Liver (tissue), 9 donors: Measurements from ENCODE around the gene PLPP4. TPM values are rescaled to one million over a fixed set of nuclear protein-coding genes. Genes with fewer than 3 reads are reported as not detected.

ENCODE experiments used
- DNase-seq: peaks from one replicate; pipeline ENCODE4 v3.0.0-alpha.2; 2017; ENCODE audit warnings: low spot score
- H3K27ac ChIP-seq, 2 donors: one replicate each; pipeline ENCODE4 v1.7.0; 2013; ENCODE audit warnings: inconsistent platforms in 2 of 2, low read length in 2 of 2, control low read depth in 1 of 2, low read depth in 1 of 2, mild to moderate bottlenecking in 1 of 2
- H3K27me3 ChIP-seq, 4 donors: one replicate each; pipeline versions ENCODE4 v1.6.1 to v1.7.0; 2013; ENCODE audit warnings: low read length in 3 of 4, inconsistent platforms in 1 of 4, mild to moderate bottlenecking in 1 of 4, moderate library complexity in 1 of 4; ENCODE audit not compliant: control insufficient read depth in 4 of 4, insufficient read depth in 4 of 4
- H3K36me3 ChIP-seq, 4 donors: one replicate each; pipeline versions ENCODE4 v1.6.1 to v1.7.0; 2013; ENCODE audit warnings: low read length in 3 of 4, mild to moderate bottlenecking in 3 of 4, low read depth in 1 of 4, moderate library complexity in 1 of 4; ENCODE audit not compliant: control insufficient read depth in 4 of 4, insufficient read depth in 3 of 4
- H3K4me1 ChIP-seq, 4 donors: one replicate each; pipeline versions ENCODE4 v1.6.1 to v1.7.0; 2013; ENCODE audit warnings: low read length in 3 of 4, mild to moderate bottlenecking in 3 of 4, moderate library complexity in 1 of 4; ENCODE audit not compliant: control insufficient read depth in 4 of 4, insufficient read depth in 4 of 4
- H3K4me3 ChIP-seq, 3 donors: one replicate each; pipeline versions ENCODE4 v1.6.1 to v1.7.0; 2013; ENCODE audit warnings: low read length in 3 of 3, control low read depth in 1 of 3, low read depth in 1 of 3, mild to moderate bottlenecking in 1 of 3
- H3K9ac ChIP-seq, 2 donors: one replicate each; pipeline ENCODE4 v1.7.0; 2013; ENCODE audit warnings: low read length in 2 of 2, mild to moderate bottlenecking in 2 of 2, moderate library complexity in 2 of 2, control low read depth in 1 of 2, low read depth in 1 of 2
- H3K9me3 ChIP-seq, 4 donors: one replicate each; pipeline versions ENCODE4 v1.6.1 to v1.7.0; 2013; ENCODE audit warnings: low read length in 3 of 4; ENCODE audit not compliant: control insufficient read depth in 4 of 4
- EGR1 ChIP-seq, 2 donors: IDR thresholded peaks; 2 replicates each; pipeline ENCODE4 v1.6.1; 2016 to 2018; ENCODE audit warnings: antibody characterized with exemption in 2 of 2, low read depth in 2 of 2
- FOXA1 ChIP-seq: IDR thresholded peaks from 2 replicates; pipeline ENCODE4 v1.6.1; 2016; ENCODE audit warnings: antibody characterized with exemption
- FOXA2 ChIP-seq: IDR thresholded peaks from 2 replicates; pipeline ENCODE4 v1.6.1; 2016; ENCODE audit warnings: antibody characterized with exemption
- GABPA ChIP-seq, 2 donors: IDR thresholded peaks in 1 of 2; conservative IDR thresholded peaks in 1 of 2; 2 replicates each; pipeline ENCODE4 v1.6.1; 2016; ENCODE audit warnings: antibody characterized with exemption in 2 of 2, mild to moderate bottlenecking in 1 of 2, moderate library complexity in 1 of 2
- HNF4A ChIP-seq, 2 donors: conservative IDR thresholded peaks; 2 replicates each; pipeline ENCODE4 v1.6.1; 2016; ENCODE audit warnings: antibody characterized with exemption in 2 of 2, mild to moderate bottlenecking in 2 of 2
- HNF4G ChIP-seq: IDR thresholded peaks from 2 replicates; pipeline ENCODE4 v1.6.1; 2016; ENCODE audit warnings: antibody characterized with exemption
- JUND ChIP-seq, 2 donors: IDR thresholded peaks; 2 replicates each; pipeline ENCODE4 v1.6.1; 2016; ENCODE audit warnings: antibody characterized with exemption in 2 of 2
- NR2F2 ChIP-seq: IDR thresholded peaks from 2 replicates; pipeline ENCODE4 v1.6.1; 2016; ENCODE audit warnings: antibody characterized with exemption
- RAD21 ChIP-seq, 2 donors: IDR thresholded peaks; 2 replicates each; pipeline ENCODE4 v1.6.1; 2016; ENCODE audit warnings: antibody characterized with exemption in 2 of 2, mild to moderate bottlenecking in 2 of 2
- RXRA ChIP-seq, 2 donors: IDR thresholded peaks; 2 replicates each; pipeline ENCODE4 v1.6.1; 2017 to 2018; ENCODE audit warnings: antibody characterized with exemption in 2 of 2, mild to moderate bottlenecking in 1 of 2
- SP1 ChIP-seq: IDR thresholded peaks from 2 replicates; pipeline ENCODE4 v1.6.1; 2018; ENCODE audit warnings: antibody characterized with exemption, mild to moderate bottlenecking
- TAF1 ChIP-seq: conservative IDR thresholded peaks from 2 replicates; pipeline ENCODE4 v1.6.1; 2016; ENCODE audit warnings: antibody characterized with exemption, mild to moderate bottlenecking
- YY1 ChIP-seq: IDR thresholded peaks from 2 replicates; pipeline ENCODE4 v1.6.1; 2016; ENCODE audit warnings: antibody characterized with exemption, mild to moderate bottlenecking
- WGBS: extraction: QIAGEN DNeasy Blood & Tissue Kit; methylation state at CpG from one replicate; pipeline ENCODE4 v1.1.7; 2013; 5-methylcytosine and 5-hydroxymethylcytosine counted together
- polyA plus RNA-seq, 2 donors: library from polyadenylated mRNA; stranded (reverse) in 1 of 2; unstranded in 1 of 2; fragments of 200-250 nt in 1 of 2; fragments of >200 nt in 1 of 2; fragmentation: Nextera tagmentation in 1 of 2; extraction: Ambion mirVana in 1 of 2; gene quantifications; one replicate each; pipeline versions ENCODE4 v1.2.1 to v1.2.3, GENCODE V29; 2013 to 2015
- total RNA-seq, 2 donors: library from RNA; depleted of rRNA; stranded (reverse); fragments of >200 nt; gene quantifications; one replicate each; pipeline ENCODE4 v1.2.3, GENCODE V29; 2014
- TF ChIP-seq, protein P1 (sequence below): IDR thresholded peaks from 2 replicates; pipeline ENCODE4 v1.6.1; 2016; ENCODE audit warnings: antibody characterized with exemption, mild to moderate bottlenecking
- TF ChIP-seq, protein P2 (sequence below): IDR thresholded peaks from 2 replicates; pipeline ENCODE4 v1.6.1; 2016; ENCODE audit warnings: antibody characterized with exemption
- TF ChIP-seq, protein P3 (sequence below): IDR thresholded peaks from 2 replicates; pipeline ENCODE4 v1.6.1; 2016; ENCODE audit warnings: antibody characterized with exemption
- TF ChIP-seq, protein P4 (sequence below): fragments of 150-350 bp; IDR thresholded peaks from 2 replicates; pipeline ENCODE4 v1.5.1; 2017; ENCODE audit warnings: improper control_type of control experiment, low read depth, low read length; ENCODE audit not compliant: missing input control
- TF ChIP-seq, protein P5 (sequence below): IDR thresholded peaks from 2 replicates; pipeline ENCODE4 v1.6.1; 2016; ENCODE audit warnings: antibody characterized with exemption
- donor health status: healthy.
- donor health status: healthy.
- donor health status: healthy.
- donor health status: healthy.
- donor health status: healthy.

The PLPP4 gene
- total and polyA plus RNA-seq, 4 donors: 0.14 to 2.8 (median 0.93) TPM

DNA sequence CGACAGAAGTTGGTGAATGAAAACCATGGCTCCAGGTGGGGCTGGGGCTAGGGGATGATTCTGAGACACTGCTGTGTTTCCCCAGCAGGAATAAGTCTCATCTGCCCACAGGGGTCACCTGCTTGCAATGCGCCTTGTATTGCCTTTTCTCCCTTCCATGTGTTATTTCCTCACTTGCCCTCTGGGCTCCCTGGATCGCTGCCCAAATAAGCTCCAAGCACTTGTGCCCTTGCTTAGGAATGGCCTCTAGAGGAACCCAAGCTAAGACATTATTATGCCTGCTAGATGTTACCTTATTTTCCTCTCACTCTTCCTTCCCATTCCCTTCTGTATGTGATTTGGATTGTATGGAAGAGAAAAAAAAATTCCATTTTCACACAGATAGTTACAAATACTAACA lies 24.8 kb upstream of the PLPP4 start (continued):
- TF ChIP-seq, protein P1, sequence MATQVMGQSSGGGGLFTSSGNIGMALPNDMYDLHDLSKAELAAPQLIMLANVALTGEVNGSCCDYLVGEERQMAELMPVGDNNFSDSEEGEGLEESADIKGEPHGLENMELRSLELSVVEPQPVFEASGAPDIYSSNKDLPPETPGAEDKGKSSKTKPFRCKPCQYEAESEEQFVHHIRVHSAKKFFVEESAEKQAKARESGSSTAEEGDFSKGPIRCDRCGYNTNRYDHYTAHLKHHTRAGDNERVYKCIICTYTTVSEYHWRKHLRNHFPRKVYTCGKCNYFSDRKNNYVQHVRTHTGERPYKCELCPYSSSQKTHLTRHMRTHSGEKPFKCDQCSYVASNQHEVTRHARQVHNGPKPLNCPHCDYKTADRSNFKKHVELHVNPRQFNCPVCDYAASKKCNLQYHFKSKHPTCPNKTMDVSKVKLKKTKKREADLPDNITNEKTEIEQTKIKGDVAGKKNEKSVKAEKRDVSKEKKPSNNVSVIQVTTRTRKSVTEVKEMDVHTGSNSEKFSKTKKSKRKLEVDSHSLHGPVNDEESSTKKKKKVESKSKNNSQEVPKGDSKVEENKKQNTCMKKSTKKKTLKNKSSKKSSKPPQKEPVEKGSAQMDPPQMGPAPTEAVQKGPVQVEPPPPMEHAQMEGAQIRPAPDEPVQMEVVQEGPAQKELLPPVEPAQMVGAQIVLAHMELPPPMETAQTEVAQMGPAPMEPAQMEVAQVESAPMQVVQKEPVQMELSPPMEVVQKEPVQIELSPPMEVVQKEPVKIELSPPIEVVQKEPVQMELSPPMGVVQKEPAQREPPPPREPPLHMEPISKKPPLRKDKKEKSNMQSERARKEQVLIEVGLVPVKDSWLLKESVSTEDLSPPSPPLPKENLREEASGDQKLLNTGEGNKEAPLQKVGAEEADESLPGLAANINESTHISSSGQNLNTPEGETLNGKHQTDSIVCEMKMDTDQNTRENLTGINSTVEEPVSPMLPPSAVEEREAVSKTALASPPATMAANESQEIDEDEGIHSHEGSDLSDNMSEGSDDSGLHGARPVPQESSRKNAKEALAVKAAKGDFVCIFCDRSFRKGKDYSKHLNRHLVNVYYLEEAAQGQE: no peak
- no peak for TF ChIP-seq NR2F2

DNA sequence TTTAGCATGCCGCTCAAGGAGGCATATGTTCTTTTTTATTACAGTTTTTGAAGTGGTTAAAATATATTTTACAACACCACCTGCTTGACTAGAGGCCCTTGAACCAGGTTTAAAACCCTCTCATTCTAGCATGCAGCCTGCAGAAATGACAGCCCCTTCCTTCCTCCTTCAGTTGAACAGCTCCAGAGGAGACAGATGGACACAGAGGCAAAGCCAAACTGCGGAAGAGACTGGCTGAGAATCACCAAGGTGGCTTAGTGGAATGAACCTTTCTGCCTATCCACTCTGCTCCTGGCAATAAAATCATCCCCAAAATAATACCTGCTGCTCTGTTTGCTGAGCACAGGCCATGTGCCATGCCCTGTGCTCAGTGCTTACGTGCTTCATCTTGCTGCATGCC lies 23.9 kb upstream of the PLPP4 start:
- Histone ChIP-seq H3K27ac (no peak overlapping the region), H3K4me1 (no peaks in the 10 kb centered on the region), H3K27me3 (peaks cover 0 to 6% (median under 1%) of the 10 kb centered on the region in 4 donors), H3K9me3 (no peaks in the 10 kb centered on the region), H3K4me3 (no peak overlapping the region), H3K9ac (no peak overlapping the region), H3K36me3 (no peaks in the 10 kb centered on the region)
- 70% methylated on average over 3 of the region's 3 CpGs for WGBS
- TF ChIP-seq, protein P2, sequence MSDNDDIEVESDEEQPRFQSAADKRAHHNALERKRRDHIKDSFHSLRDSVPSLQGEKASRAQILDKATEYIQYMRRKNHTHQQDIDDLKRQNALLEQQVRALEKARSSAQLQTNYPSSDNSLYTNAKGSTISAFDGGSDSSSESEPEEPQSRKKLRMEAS: no peak
- TF ChIP-seq, protein P3, sequence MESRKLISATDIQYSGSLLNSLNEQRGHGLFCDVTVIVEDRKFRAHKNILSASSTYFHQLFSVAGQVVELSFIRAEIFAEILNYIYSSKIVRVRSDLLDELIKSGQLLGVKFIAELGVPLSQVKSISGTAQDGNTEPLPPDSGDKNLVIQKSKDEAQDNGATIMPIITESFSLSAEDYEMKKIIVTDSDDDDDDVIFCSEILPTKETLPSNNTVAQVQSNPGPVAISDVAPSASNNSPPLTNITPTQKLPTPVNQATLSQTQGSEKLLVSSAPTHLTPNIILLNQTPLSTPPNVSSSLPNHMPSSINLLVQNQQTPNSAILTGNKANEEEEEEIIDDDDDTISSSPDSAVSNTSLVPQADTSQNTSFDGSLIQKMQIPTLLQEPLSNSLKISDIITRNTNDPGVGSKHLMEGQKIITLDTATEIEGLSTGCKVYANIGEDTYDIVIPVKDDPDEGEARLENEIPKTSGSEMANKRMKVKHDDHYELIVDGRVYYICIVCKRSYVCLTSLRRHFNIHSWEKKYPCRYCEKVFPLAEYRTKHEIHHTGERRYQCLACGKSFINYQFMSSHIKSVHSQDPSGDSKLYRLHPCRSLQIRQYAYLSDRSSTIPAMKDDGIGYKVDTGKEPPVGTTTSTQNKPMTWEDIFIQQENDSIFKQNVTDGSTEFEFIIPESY: no peak
- TF ChIP-seq, protein P4, sequence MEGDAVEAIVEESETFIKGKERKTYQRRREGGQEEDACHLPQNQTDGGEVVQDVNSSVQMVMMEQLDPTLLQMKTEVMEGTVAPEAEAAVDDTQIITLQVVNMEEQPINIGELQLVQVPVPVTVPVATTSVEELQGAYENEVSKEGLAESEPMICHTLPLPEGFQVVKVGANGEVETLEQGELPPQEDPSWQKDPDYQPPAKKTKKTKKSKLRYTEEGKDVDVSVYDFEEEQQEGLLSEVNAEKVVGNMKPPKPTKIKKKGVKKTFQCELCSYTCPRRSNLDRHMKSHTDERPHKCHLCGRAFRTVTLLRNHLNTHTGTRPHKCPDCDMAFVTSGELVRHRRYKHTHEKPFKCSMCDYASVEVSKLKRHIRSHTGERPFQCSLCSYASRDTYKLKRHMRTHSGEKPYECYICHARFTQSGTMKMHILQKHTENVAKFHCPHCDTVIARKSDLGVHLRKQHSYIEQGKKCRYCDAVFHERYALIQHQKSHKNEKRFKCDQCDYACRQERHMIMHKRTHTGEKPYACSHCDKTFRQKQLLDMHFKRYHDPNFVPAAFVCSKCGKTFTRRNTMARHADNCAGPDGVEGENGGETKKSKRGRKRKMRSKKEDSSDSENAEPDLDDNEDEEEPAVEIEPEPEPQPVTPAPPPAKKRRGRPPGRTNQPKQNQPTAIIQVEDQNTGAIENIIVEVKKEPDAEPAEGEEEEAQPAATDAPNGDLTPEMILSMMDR: no peak
- TF ChIP-seq HNF4A (conservative IDR thresholded peaks at IDR 0.05) (no peak), GABPA (IDR thresholded peaks at IDR 0.05 in 1 of 2, conservative IDR thresholded peaks at IDR 0.05 in 1 of 2) (no peak), FOXA2 (no peak), JUND (IDR thresholded peaks at IDR 0.05) (no peak), SP1 (no peak), EGR1 (IDR thresholded peaks at IDR 0.05; ENCODE audit: low read depth in 2 of 2) (no peak), NR2F2 (no peak), RXRA (IDR thresholded peaks at IDR 0.05) (no peak), RAD21 (IDR thresholded peaks at IDR 0.05) (no peak), FOXA1 (no peak), YY1 (no peak), TAF1 (no peak), HNF4G (no peak)
- TF ChIP-seq, protein P1: no peak
- TF ChIP-seq, protein P5, sequence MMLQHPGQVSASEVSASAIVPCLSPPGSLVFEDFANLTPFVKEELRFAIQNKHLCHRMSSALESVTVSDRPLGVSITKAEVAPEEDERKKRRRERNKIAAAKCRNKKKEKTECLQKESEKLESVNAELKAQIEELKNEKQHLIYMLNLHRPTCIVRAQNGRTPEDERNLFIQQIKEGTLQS: no peak
- no peak for DNase-seq
